Panc1 (cell line): Measurements from ENCODE around the gene SRSF4.

ENCODE experiments used
- CTCF ChIP-seq: fragments of 450-650 bp; IDR thresholded peaks from 2 replicates; pipeline ENCODE4 v1.5.1; 2017; ENCODE audit warnings: mild to moderate bottlenecking
- SIN3A ChIP-seq: IDR thresholded peaks from 2 replicates; pipeline ENCODE4 v1.6.1; 2012; ENCODE audit warnings: low read depth, mild to moderate bottlenecking, low read length, moderate library complexity, borderline replicate concordance; ENCODE audit not compliant: insufficient read depth

- TF ChIP-seq CTCF (no peak), SIN3A (no peak)
Observed at GRCh38 chr1:29202053-29202452, 20.4 kb upstream of the SRSF4 start.
